A673 (cell line): ENCODE data around the gene KRT34.

Source experiments
- CTCF ChIP-seq: fragments of 300-800, 200-600 bp; sonication (generic); conservative IDR thresholded peaks from 2 replicates; pipeline ENCODE4 v1.5.1; 2017; ENCODE audit warnings: low read depth, mild to moderate bottlenecking, antibody characterized with exemption, low read length, moderate library complexity, mixed read lengths
- EZH2 ChIP-seq: fragments of 200-600 bp; sonication (generic); IDR thresholded peaks from 2 replicates; pipeline ENCODE4 v1.6.1; 2017; ENCODE audit warnings: borderline replicate concordance, low read depth, mild to moderate bottlenecking, mixed read lengths, antibody characterized with exemption, low read length; ENCODE audit not compliant: poor library complexity, severe bottlenecking

GRCh38 chr17:41393826-41394225 lies 11.7 kb upstream of the KRT34 start:
- TF ChIP-seq CTCF: no peak
- TF ChIP-seq EZH2: no peak
